A549 treated with CpdA at 1 μM for 4 hours (cell line): Measurements from ENCODE around the gene CDK13. TPM values are rescaled to one million over a fixed set of nuclear protein-coding genes. Genes with fewer than 3 reads are reported as not detected.

Experiments used
- total RNA-seq: library from RNA; stranded (reverse); fragments of 200-300 nt; extraction: Qiagen RNA extraction; gene quantifications from 5 replicates; pipeline ENCODE4 v1.2.3, GENCODE V29; 2022; ENCODE audit warnings: low read depth

CDK13 gene
- total RNA-seq = 20.8 to 24.9 TPM (median 23.9 TPM) in 5 replicates

GRCh38 chr7:39949971-39950472 is at the start of gene CDK13:
Gene CDK13 (plus strand): TSS chr7:39950256. CDS start chr7:39950642, 386 bp downstream.

GRCh38 chr7:40134428-40135316 is 184.6 kb downstream of the CDK13 start, which contains the start of the genes MPLKIP and SUGCT:
Gene MPLKIP (minus strand): TSS chr7:40134622. CDS start chr7:40134567, 55 bp downstream.
Gene SUGCT (plus strand): TSS chr7:40135005.

Other genes starting within 250 kb of the CDK13 start
- 33.0 to 43.3 TPM (median 39.3 TPM) in 5 replicates for gene MPLKIP, start 184.4 kb downstream of the CDK13 start, total RNA-seq
- gene SUGCT, start 184.7 kb downstream of the CDK13 start, total RNA-seq = 0.89 to 1.5 TPM (median 1.4 TPM) in 5 replicates